Osteoblast (primary cell): ENCODE data around the gene MYO1G. TPM values are rescaled to one million over a fixed set of nuclear protein-coding genes. Genes with fewer than 3 reads are reported as not detected.
A peak's percentile ranks its signal among the peaks of the same experiment; 100 is the strongest.

Experiments
- DNase-seq: peaks from one replicate; pipeline ENCODE4 v3.0.0; 2011; ENCODE audit warnings: low spot score, mixed read lengths; ENCODE audit not compliant: insufficient read length; ENCODE audit errors: missing footprints
- H2AFZ ChIP-seq: 2 replicates; pipeline ENCODE4 v1.6.0; 2011; ENCODE audit warnings: mild to moderate bottlenecking, low read length
- H3K27ac ChIP-seq: 2 replicates; pipeline ENCODE4 v1.5.1; 2011; ENCODE audit warnings: mild to moderate bottlenecking, low read depth, low read length, moderate library complexity
- H3K27me3 ChIP-seq: 2 replicates; pipeline ENCODE4 v1.6.0; 2012; ENCODE audit warnings: mild to moderate bottlenecking, control low read depth, inconsistent platforms, low read length, moderate library complexity; ENCODE audit not compliant: insufficient read depth
- H3K36me3 ChIP-seq: 2 replicates; pipeline ENCODE4 v1.5.1; 2011; ENCODE audit warnings: mild to moderate bottlenecking, low read length, control low read depth, moderate library complexity; ENCODE audit not compliant: insufficient read depth
- H3K4me1 ChIP-seq: 2 replicates; pipeline ENCODE4 v1.5.1; 2011; ENCODE audit warnings: mild to moderate bottlenecking, low read length, control low read depth, moderate library complexity; ENCODE audit not compliant: insufficient read depth
- H3K4me2 ChIP-seq: 2 replicates; pipeline ENCODE4 v1.6.0; 2011; ENCODE audit warnings: mild to moderate bottlenecking, low read length; ENCODE audit not compliant: insufficient read depth
- H3K4me3 ChIP-seq: fragments of 200-600 bp; sonication (generic); 3 replicates; pipeline ENCODE4 v1.5.1; 2012; ENCODE audit warnings: mild to moderate bottlenecking, low read length, inconsistent platforms; ENCODE audit not compliant: insufficient read depth
- H3K79me2 ChIP-seq: 2 replicates; pipeline ENCODE4 v1.6.0; 2012; ENCODE audit warnings: mild to moderate bottlenecking, low read length, control low read depth, inconsistent platforms; ENCODE audit not compliant: insufficient read depth
- H3K9me3 ChIP-seq: 2 replicates; pipeline ENCODE4 v1.5.1; 2011; ENCODE audit warnings: low read depth, low read length, control low read depth
- H4K20me1 ChIP-seq: 2 replicates; pipeline ENCODE4 v1.6.0; 2012; ENCODE audit warnings: mild to moderate bottlenecking, low read length, control low read depth; ENCODE audit not compliant: insufficient read depth
- total RNA-seq: library from RNA; depleted of rRNA; stranded (reverse); fragments of >200 nt; gene quantifications from 2 replicates; pipeline ENCODE4 v1.2.3, GENCODE V29; 2012
- TF ChIP-seq, protein P1 (sequence below): IDR thresholded peaks from 2 replicates; pipeline ENCODE4 v1.5.1; 2011; ENCODE audit warnings: mild to moderate bottlenecking, low read depth, low read length, moderate library complexity; ENCODE audit errors: extremely low read depth

The MYO1G gene
- total RNA-seq, 1 donor = 0.36 TPM

DNA sequence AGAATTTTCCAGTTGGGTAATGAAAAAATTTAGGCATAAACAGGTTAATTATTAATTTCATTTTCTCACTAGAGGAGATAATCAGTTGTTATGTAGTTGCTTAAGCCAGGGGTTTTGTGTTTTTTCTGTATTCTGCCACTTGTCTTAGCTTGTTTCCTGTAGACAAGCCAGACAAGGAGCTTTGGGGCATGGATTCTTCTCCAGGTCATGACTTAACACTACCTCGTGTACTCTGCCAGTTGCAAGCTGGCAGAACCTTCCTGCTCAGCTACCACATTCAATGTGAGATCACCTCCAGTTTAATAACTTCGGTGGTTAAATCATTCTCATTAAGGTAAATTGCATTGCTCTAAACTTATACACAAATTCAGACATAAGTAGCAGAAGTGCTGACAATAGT, 23.0 kb upstream of the MYO1G start:
- Histone ChIP-seq H4K20me1 (peaks cover 24% of the 10 kb centered on the region), H3K27me3 (no peaks in the 10 kb centered on the region), H3K9me3 (no peaks in the 10 kb centered on the region), H3K4me3 (no peak overlapping the region), H3K4me1 (peaks cover 11% of the 10 kb centered on the region), H3K4me2 (peak overlapping the region; percentile 80), H3K27ac (no peak overlapping the region), H3K79me2 (peaks cover 63% of the 10 kb centered on the region), H2AFZ (no peak overlapping the region), H3K36me3 (peaks cover 4% of the 10 kb centered on the region)
- no peak for DNase-seq
- TF ChIP-seq, protein P1, sequence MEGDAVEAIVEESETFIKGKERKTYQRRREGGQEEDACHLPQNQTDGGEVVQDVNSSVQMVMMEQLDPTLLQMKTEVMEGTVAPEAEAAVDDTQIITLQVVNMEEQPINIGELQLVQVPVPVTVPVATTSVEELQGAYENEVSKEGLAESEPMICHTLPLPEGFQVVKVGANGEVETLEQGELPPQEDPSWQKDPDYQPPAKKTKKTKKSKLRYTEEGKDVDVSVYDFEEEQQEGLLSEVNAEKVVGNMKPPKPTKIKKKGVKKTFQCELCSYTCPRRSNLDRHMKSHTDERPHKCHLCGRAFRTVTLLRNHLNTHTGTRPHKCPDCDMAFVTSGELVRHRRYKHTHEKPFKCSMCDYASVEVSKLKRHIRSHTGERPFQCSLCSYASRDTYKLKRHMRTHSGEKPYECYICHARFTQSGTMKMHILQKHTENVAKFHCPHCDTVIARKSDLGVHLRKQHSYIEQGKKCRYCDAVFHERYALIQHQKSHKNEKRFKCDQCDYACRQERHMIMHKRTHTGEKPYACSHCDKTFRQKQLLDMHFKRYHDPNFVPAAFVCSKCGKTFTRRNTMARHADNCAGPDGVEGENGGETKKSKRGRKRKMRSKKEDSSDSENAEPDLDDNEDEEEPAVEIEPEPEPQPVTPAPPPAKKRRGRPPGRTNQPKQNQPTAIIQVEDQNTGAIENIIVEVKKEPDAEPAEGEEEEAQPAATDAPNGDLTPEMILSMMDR = no peak

DNA sequence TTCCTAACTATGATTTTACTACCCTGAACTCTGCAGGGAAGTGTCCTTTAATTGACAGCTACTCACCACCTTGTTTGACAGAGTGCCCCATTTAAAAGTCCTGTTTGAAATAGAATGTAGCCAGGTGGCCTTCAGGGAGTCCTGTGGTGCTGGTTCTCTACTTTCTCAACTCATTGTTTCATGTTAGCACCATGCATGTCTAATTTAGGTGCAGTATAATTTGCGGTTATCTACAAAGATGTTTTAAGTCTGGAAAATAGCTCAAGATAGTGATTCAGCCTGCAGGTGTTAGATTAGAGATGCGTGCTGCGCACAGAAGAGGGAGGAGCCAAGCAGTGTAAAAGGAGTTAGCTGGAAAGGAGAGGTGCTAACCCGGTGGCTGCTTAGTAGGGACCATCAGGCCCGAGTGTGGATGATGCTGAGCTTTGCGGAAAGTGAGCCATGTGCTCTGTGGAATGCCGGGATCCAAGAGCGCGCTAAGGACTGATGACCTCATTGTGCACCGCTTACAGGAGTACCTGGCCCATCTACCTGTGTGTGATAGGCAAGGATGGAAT, 22.4 kb upstream of the MYO1G start:
- Histone ChIP-seq H3K27ac (peak overlapping the region; percentile 42), H3K4me3 (peak overlapping the region; percentile 77), H3K4me2 (peak overlapping the region; percentile 80), H3K9me3 (no peaks in the 10 kb centered on the region), H3K36me3 (no peaks in the 10 kb centered on the region), H3K79me2 (peaks cover 58% of the 10 kb centered on the region), H4K20me1 (peaks cover 23% of the 10 kb centered on the region), H3K27me3 (no peaks in the 10 kb centered on the region), H3K4me1 (peaks cover 11% of the 10 kb centered on the region), H2AFZ (no peak overlapping the region)
- TF ChIP-seq, protein P1 = no peak
- peak; percentile 79 for DNase-seq

DNA sequence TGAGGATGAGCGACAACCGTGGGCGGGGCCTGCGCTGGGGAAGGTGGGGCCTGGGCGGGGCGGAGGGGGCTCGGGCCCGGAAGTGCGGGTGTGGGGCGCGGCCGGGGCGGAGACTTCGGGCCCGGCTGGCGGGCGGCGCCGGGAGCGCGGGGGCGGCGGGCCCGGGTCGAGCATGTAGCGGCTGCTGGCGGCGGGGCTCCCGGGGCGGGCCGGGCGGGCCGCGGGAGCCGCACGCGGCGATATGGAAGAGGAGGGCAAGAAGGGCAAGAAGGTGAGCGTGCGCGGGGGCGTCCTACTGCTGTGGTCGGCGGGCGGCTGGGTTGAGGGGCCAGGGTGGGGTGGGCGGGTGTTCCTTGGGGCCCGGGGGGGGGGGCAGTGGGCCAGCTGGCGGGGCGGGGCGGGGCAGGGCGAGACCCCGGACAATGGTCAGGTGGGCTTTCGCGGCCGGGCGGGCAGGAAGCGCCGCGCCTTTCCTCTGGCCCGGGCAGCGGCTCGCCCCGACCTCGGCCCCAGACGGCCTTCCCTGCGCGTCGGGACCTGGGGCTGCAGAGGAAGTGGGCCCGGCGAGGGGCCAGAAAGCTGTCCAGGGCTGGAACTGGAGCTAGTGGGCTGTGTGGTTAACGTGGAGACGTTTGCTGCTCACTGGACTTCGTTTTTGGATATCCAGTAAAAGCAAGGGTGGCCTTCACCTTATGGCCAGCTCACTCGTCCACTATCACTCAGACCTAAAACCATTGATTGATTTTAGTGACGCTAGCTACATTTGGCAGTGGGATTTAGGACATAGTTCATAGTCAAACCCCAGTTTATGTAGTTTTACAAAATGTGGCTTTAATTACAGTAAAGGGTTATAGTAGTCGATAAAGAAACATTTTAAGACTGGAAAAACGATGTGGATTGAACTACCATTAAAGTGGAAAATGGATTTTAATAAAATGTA, 21.5 kb upstream of the MYO1G start, which contains the start of gene CCM2:
CCM2 (plus strand) TSS at position 109 of the 940 bp plus-strand sequence; CDS start at position 242, 133 bp downstream.
- DNase-seq = peak; percentile 98
- peak within 1 kb of the TSS; percentile 77 for H3K4me3 ChIP-seq
- TF ChIP-seq, protein P1 = no peak
- peak within 1 kb of the TSS; percentile 80 for H2AFZ ChIP-seq
- H3K4me2 ChIP-seq = peak within 1 kb of the TSS; percentile 83
- peaks cover 11% of the 10 kb centered on the region for H3K4me1 ChIP-seq
- no peaks in the 10 kb centered on the region for H3K27me3 ChIP-seq
- no peaks in the 10 kb centered on the region for H3K36me3 ChIP-seq
- H4K20me1 ChIP-seq = peaks cover 23% of the 10 kb centered on the region
- no peaks in the 10 kb centered on the region for H3K9me3 ChIP-seq
- peaks cover 50% of the 10 kb centered on the region for H3K79me2 ChIP-seq
- H3K27ac ChIP-seq = peak within 1 kb of the TSS; percentile 59
